Mesothelial cell of epicardium (in vitro differentiated cells): ENCODE measurements around the gene HLA-B. TPM values are rescaled to one million over a fixed set of nuclear protein-coding genes. Genes with fewer than 3 reads are reported as not detected.

Source experiments
- DNase-seq, 2 experiments: peaks; one replicate each; pipeline ENCODE4 v3.0.0; 2021; ENCODE audit warnings: low spot score in 2 of 2; ENCODE audit not compliant: unreplicated experiment in 2 of 2
- H3K27ac Mint-ChIP-seq: 2 replicates; pipeline ENCODE4 v1.8.0; 2021; ENCODE audit warnings: mixed read lengths
- H3K27me3 Mint-ChIP-seq: 2 replicates; pipeline ENCODE4 v1.8.0; 2021; ENCODE audit warnings: low read depth, mixed read lengths
- H3K36me3 Mint-ChIP-seq: 2 replicates; pipeline ENCODE4 v1.8.0; 2021; ENCODE audit warnings: mixed read lengths
- H3K4me1 Mint-ChIP-seq: 2 replicates; pipeline ENCODE4 v1.8.0; 2021; ENCODE audit warnings: mixed read lengths
- H3K4me3 Mint-ChIP-seq: 2 replicates; pipeline ENCODE4 v1.8.0; 2021; ENCODE audit warnings: mild to moderate bottlenecking, moderate library complexity, mixed read lengths
- H3K9me3 Mint-ChIP-seq: 2 replicates; pipeline ENCODE4 v1.8.0; 2021; ENCODE audit warnings: mixed read lengths
- total RNA-seq: library from RNA; stranded (reverse); gene quantifications from 3 replicates; pipeline ENCODE4 v1.2.1, GENCODE V29; 2021
- TF ChIP-seq, protein P1 (sequence below): fragments of 200-600 bp; sonication (generic); IDR thresholded peaks from one replicate; pipeline ENCODE4 v1.5.0; 2021; ENCODE audit warnings: antibody characterized with exemption; ENCODE audit not compliant: unreplicated experiment

HLA-B gene
- total RNA-seq, 1 donor from 2014 or later: 47.7 TPM

DNA sequence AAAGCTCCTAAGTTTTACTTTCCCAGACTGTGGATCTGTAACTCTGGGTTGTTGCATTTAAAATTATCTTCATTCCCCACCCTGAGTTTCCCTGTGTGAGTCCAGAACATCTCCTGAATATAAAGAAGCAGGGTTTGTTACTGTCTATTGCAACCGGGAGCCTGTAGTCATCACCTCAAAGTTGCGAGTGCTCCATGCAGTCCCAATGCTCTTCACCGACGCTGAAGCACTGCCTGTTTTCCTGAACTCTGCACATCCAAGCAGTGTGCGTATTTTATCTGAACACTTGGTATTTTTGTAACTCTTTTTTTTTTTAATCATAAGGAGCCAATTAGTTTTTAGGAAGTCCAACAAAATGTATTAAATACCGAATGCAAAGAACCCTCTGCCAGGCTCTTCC, 907 bp upstream of the HLA-B start:
- Mint-ChIP-seq H3K36me3 (no peaks in the 10 kb centered on the region), H3K4me3 (peak overlapping the region; percentile 75), H3K9me3 (no peaks in the 10 kb centered on the region), H3K4me1 (no peaks in the 10 kb centered on the region), H3K27me3 (peaks cover 93% of the 10 kb centered on the region), H3K27ac (peak overlapping the region; percentile 19)
- TF ChIP-seq, protein P1, sequence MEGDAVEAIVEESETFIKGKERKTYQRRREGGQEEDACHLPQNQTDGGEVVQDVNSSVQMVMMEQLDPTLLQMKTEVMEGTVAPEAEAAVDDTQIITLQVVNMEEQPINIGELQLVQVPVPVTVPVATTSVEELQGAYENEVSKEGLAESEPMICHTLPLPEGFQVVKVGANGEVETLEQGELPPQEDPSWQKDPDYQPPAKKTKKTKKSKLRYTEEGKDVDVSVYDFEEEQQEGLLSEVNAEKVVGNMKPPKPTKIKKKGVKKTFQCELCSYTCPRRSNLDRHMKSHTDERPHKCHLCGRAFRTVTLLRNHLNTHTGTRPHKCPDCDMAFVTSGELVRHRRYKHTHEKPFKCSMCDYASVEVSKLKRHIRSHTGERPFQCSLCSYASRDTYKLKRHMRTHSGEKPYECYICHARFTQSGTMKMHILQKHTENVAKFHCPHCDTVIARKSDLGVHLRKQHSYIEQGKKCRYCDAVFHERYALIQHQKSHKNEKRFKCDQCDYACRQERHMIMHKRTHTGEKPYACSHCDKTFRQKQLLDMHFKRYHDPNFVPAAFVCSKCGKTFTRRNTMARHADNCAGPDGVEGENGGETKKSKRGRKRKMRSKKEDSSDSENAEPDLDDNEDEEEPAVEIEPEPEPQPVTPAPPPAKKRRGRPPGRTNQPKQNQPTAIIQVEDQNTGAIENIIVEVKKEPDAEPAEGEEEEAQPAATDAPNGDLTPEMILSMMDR: no peak
- DNase-seq: no peak

DNA sequence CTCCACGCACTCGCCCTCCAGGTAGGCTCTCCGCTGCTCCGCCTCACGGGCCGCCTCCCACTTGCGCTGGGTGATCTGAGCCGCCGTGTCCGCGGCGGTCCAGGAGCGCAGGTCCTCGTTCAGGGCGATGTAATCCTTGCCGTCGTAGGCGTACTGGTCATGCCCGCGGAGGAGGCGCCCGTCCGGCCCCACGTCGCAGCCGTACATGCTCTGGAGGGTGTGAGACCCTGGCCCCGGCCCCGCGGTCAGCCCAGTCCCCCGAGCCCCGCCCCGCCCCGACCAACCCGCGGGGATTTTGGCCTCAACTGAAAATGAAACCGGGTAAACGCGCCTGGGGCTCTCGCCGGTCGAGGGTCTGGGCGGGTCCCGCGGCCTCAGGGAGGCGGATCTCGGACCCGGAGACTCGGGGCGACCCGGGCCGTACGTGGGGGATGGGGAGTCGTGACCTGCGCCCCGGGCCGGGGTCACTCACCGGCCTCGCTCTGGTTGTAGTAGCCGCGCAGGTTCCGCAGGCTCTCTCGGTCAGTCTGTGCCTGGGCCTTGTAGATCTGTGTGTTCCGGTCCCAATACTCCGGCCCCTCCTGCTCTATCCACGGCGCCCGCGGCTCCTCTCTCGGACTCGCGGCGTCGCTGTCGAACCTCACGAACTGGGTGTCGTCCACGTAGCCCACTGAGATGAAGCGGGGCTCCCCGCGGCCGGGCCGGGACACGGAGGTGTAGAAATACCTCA, 598 bp downstream of the HLA-B start:
- Mint-ChIP-seq H3K27ac (no peak overlapping the region), H3K4me3 (peak overlapping the region; percentile 75), H3K9me3 (no peaks in the 10 kb centered on the region), H3K4me1 (no peaks in the 10 kb centered on the region), H3K27me3 (peaks cover 96% of the 10 kb centered on the region), H3K36me3 (no peaks in the 10 kb centered on the region)
- TF ChIP-seq, protein P1: no peak
- no peak for DNase-seq

DNA sequence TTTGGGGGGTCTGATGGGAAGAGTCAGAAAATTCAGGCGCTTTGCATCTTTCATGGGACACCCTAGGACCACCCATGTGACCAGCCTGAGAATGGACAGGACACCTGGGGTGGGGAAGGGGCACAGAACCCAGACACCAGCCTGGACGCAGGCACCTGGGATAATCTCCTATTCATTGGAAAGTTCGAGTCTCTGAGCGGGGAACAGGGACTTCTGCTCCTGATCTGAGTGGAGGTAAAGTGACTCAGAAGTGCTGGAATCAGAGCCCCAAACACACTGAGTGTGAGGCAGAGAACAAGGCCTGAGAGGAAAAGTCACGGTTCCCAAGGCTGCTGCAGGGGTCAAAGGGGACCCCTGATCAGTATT, 1.4 kb downstream of the HLA-B start:
- DNase-seq: no peak
- no peaks in the 10 kb centered on the region for H3K4me1 Mint-ChIP-seq
- H3K27ac Mint-ChIP-seq: no peak overlapping the region
- H3K27me3 Mint-ChIP-seq: peaks cover 97% of the 10 kb centered on the region
- no peaks in the 10 kb centered on the region for H3K36me3 Mint-ChIP-seq
- H3K4me3 Mint-ChIP-seq: peak overlapping the region; percentile 8
- TF ChIP-seq, protein P1: no peak
- no peaks in the 10 kb centered on the region for H3K9me3 Mint-ChIP-seq

DNA sequence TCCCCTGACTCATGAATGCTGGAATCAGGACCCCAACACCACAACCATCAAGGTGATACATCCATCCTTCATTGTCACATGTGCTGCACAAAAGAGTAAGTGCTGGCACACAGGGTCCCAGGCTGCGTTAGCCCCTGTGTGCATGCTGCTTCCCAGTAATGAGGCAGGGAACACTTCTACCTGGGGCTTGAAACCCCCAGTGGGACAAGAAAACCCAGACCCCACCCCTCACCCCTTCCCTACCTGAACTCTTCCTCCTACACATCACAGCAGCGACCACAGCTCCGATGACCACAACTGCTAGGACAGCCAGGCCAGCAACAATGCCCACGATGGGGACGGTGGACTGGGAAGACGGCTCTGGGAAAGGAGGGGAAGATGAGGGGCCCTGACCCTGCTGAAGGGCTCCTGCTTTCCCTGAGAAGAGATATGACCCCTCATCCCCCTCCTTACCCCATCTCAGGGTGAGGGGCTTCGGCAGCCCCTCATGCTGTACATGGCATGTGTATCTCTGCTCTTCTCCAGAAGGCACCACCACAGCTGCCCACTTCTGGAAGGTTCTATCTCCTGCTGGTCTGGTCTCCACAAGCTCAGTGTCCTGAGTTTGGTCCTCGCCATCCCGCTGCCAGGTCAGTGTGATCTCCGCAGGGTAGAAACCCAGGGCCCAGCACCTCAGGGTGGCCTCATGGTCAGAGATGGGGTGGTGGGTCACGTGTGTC, 2.0 kb downstream of the HLA-B start:
- no peaks in the 10 kb centered on the region for H3K36me3 Mint-ChIP-seq
- no peaks in the 10 kb centered on the region for H3K9me3 Mint-ChIP-seq
- peaks cover 98% of the 10 kb centered on the region for H3K27me3 Mint-ChIP-seq
- DNase-seq: no peak
- H3K4me1 Mint-ChIP-seq: no peaks in the 10 kb centered on the region
- H3K27ac Mint-ChIP-seq: no peak overlapping the region
- TF ChIP-seq, protein P1: no peak
- H3K4me3 Mint-ChIP-seq: no peak overlapping the region

DNA sequence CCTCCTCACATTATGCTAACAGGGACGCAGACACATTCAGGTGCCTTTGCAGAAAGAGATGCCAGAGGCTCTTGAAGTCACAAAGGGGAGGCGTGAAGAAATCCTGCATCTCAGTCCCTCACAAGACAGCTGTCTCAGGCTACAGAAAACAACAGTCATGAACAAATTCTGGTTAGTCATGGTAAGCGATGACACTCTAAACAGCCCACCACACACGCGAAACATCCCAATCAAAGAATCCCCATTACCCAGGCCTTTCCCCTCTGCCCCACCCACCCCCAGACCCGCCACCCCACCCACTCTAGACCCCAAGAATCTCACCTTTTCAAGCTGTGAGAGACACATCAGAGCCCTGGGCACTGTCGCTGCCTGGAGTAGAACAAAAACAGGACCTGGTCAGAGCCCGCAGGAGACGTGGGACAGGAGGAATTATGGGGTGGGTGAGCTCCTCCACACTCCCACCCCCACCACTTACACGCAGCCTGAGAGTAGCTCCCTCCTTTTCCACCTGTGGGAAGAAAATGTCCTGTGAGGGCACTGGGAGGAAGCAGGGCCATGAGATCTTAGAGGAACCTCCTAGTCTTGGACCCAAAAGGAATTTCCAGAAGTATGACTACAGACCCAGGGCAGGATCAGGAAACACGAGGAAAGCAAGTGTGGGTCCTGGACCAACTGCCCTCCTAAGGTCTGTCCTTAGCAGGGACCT, 2.7 kb downstream of the HLA-B start:
- no peak for DNase-seq
- no peaks in the 10 kb centered on the region for H3K36me3 Mint-ChIP-seq
- no peak overlapping the region for H3K4me3 Mint-ChIP-seq
- peaks cover 98% of the 10 kb centered on the region for H3K27me3 Mint-ChIP-seq
- no peaks in the 10 kb centered on the region for H3K9me3 Mint-ChIP-seq
- TF ChIP-seq, protein P1: no peak
- no peaks in the 10 kb centered on the region for H3K4me1 Mint-ChIP-seq
- no peak overlapping the region for H3K27ac Mint-ChIP-seq
